NCI-H2171 treated with DMSO at 0.1 percent for 48 hours (cell line): ENCODE data around the gene PALMD.
A peak's percentile ranks its signal among the peaks of the same experiment; 100 is the strongest.

Experiments
- DNase-seq: peaks from one replicate; lab custom pipeline; 2025; lab: John Stamatoyannopoulos, UW

Gene PALMD

GRCh38 chr1:99645699-99646531 lies at the start of gene PALMD:
TSS of gene PALMD (plus strand) at chr1:99646113. CDS start at chr1:99646318, 205 bp downstream.
- DNase-seq: peak; percentile 47

GRCh38 chr1:99598738-99599411 lies 47.0 kb upstream of the PALMD start:
- no peak for DNase-seq

GRCh38 chr1:99599678-99600175 lies 46.2 kb upstream of the PALMD start:
- no peak for DNase-seq

- DNase-seq: no peak
Measured at GRCh38 chr1:99600782-99601181, 45.1 kb upstream of the PALMD start.

GRCh38 chr1:99601208-99601607 lies 44.7 kb upstream of the PALMD start:
- DNase-seq: no peak

GRCh38 chr1:99601709-99602403 lies 44.1 kb upstream of the PALMD start:
- DNase-seq: no peak

- no peak for DNase-seq
Measured at GRCh38 chr1:99602404-99602969, 43.4 kb upstream of the PALMD start.

GRCh38 chr1:99603699-99604560 lies 42.0 kb upstream of the PALMD start:
- no peak for DNase-seq

GRCh38 chr1:99606306-99606705 lies 39.6 kb upstream of the PALMD start:
- DNase-seq: no peak

GRCh38 chr1:99607590-99607989 lies 38.3 kb upstream of the PALMD start:
- no peak for DNase-seq

GRCh38 chr1:99608058-99608457 lies 37.9 kb upstream of the PALMD start:
- no peak for DNase-seq

- DNase-seq: no peak
Measured at GRCh38 chr1:99613716-99614115, 32.2 kb upstream of the PALMD start.

- DNase-seq: peak; percentile 9
Measured at GRCh38 chr1:99614728-99615127, 31.2 kb upstream of the PALMD start.

GRCh38 chr1:99619583-99619982 lies 26.3 kb upstream of the PALMD start:
- no peak for DNase-seq

- no peak for DNase-seq
Measured at GRCh38 chr1:99621340-99621901, 24.5 kb upstream of the PALMD start.

- DNase-seq: no peak
Measured at GRCh38 chr1:99622702-99623347, 23.1 kb upstream of the PALMD start.

GRCh38 chr1:99623554-99623953 lies 22.4 kb upstream of the PALMD start:
- DNase-seq: no peak

GRCh38 chr1:99627615-99628014 lies 18.3 kb upstream of the PALMD start:
- no peak for DNase-seq

- DNase-seq: no peak
Measured at GRCh38 chr1:99629164-99629563, 16.7 kb upstream of the PALMD start.

GRCh38 chr1:99634971-99635624 lies 10.8 kb upstream of the PALMD start:
- DNase-seq: no peak
